ENCODE measurements around the gene GSTA2.

DNA sequence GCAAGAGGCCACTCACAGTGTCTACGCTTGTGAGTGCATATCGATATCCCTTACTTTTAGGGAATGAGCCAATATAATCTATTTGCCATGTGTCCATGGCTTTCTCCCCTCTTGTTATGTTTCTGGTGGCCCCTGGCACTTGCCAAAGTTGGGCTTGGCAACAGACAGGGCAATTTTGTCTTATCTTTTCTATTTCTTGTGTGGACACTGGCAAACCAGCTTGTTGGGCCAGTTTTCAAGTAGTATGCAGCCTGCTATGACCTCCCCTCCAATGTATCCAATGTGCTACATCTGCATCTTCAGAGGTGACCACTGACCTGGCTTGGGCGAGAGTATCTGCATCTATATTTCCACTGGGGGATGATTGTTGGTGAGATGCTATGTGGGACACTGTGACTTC, 29.2 kb downstream of the GSTA2 start:
- TF ChIP-seq EZH2 (IDR thresholded peaks at IDR 0.05; ENCODE audit: insufficient read depth, poor library complexity, severe bottlenecking), result no peak
- TF ChIP-seq EZH2phosphoT487 (IDR thresholded peaks at IDR 0.05; ENCODE audit: insufficient read depth, low read depth), result no peak
